Right renal pelvis (tissue), 4 donors: ENCODE data around the gene FBN2. TPM values are rescaled to one million over a fixed set of nuclear protein-coding genes. Genes with fewer than 3 reads are reported as not detected.
"Not testable (repeated sequence)": the region's sequence is repeated elsewhere in the genome, so short reads cannot be mapped to it uniquely, and the experiment has no call there.

ENCODE experiments used
- DNase-seq, 4 donors: peaks; one replicate each; pipeline ENCODE4 v3.0.0-alpha.2; 2013; ENCODE audit warnings: low read depth in 4 of 4, low spot score in 3 of 4, missing footprints in 1 of 4
- polyA plus RNA-seq, 4 donors: library from polyadenylated mRNA; unstranded; fragments of 120-200 nt; gene quantifications; one replicate each; pipeline ENCODE4 v1.2.1, GENCODE V29; 2013; ENCODE audit not compliant: insufficient read length in 4 of 4

Gene FBN2
- polyA plus RNA-seq, 4 donors = 89.8 to 118 (median 95.7) TPM

- DNase-seq = no peak
These were observed 54.3 kb downstream of the FBN2 start for GRCh38 chr5:128483738-128484137.

GRCh38 chr5:128480906-128481633 is 57.0 kb downstream of the FBN2 start:
- DNase-seq = no peak

GRCh38 chr5:128480158-128480557 is 57.9 kb downstream of the FBN2 start:
- DNase-seq = no peak

- DNase-seq = no peak
These were observed 59.4 kb downstream of the FBN2 start for GRCh38 chr5:128478386-128479368.

- DNase-seq = no peak
These were observed 60.1 kb downstream of the FBN2 start for GRCh38 chr5:128477944-128478343.

- DNase-seq = no peak
These were observed 62.4 kb downstream of the FBN2 start for GRCh38 chr5:128475693-128476092.

GRCh38 chr5:128472919-128473318 is 65.1 kb downstream of the FBN2 start:
- DNase-seq = no peak

- DNase-seq = no peak
These were observed 66.0 kb downstream of the FBN2 start for GRCh38 chr5:128472036-128472435.

- no peak for DNase-seq
These were observed 67.4 kb downstream of the FBN2 start for GRCh38 chr5:128470663-128471062.

- DNase-seq = no peak
These were observed 68.1 kb downstream of the FBN2 start for GRCh38 chr5:128469912-128470311.

GRCh38 chr5:128466980-128467379 is 71.1 kb downstream of the FBN2 start:
- DNase-seq = no peak

GRCh38 chr5:128466554-128466953 is 71.5 kb downstream of the FBN2 start:
- DNase-seq = no peak

- no peak for DNase-seq
These were observed 73.4 kb downstream of the FBN2 start for GRCh38 chr5:128464596-128464995.

GRCh38 chr5:128462330-128462729 is 75.7 kb downstream of the FBN2 start:
- no peak for DNase-seq

- DNase-seq = not testable (repeated sequence)
These were observed 80.7 kb downstream of the FBN2 start for GRCh38 chr5:128457147-128457915.

- no peak for DNase-seq
These were observed 82.1 kb downstream of the FBN2 start for GRCh38 chr5:128455841-128456361.

GRCh38 chr5:128453121-128453520 is 84.9 kb downstream of the FBN2 start:
- no peak for DNase-seq

GRCh38 chr5:128447224-128447623 is 90.8 kb downstream of the FBN2 start:
- not testable (repeated sequence) for DNase-seq

GRCh38 chr5:128441941-128442350 is 96.1 kb downstream of the FBN2 start:
- DNase-seq = peak; percentile 20 to 51 (median 40)

GRCh38 chr5:128441165-128441564 is 96.9 kb downstream of the FBN2 start:
- DNase-seq = no peak
